SK-N-SH (cell line): Measurements from ENCODE around the gene TNFRSF4.

Experiments used
- FOXM1 ChIP-seq: IDR thresholded peaks from 2 replicates; pipeline ENCODE4 v1.4.0; 2012; ENCODE audit warnings: low read depth, mild to moderate bottlenecking
- JUND ChIP-seq: IDR thresholded peaks from 2 replicates; pipeline ENCODE4 v1.4.0; 2012
- POLR2AphosphoS5 ChIP-seq: IDR thresholded peaks from 2 replicates; pipeline ENCODE4 v1.6.1; 2012; ENCODE audit warnings: low read depth, low read length
- RXRA ChIP-seq: IDR thresholded peaks from 2 replicates; pipeline ENCODE4 v1.4.0; 2012; ENCODE audit warnings: low read depth, mild to moderate bottlenecking, borderline replicate concordance
- SMC3 ChIP-seq: IDR thresholded peaks from 2 replicates; pipeline ENCODE4 v1.6.1; 2012; ENCODE audit warnings: low read depth, low read length, improper control_type of control experiment
- USF2 ChIP-seq: fragments of 150-350 bp; IDR thresholded peaks from 2 replicates; pipeline ENCODE4 v1.6.1; 2017; ENCODE audit warnings: antibody characterized with exemption, low read length, low read depth, borderline replicate concordance
- TF ChIP-seq, protein P1 (sequence below): fragments of 200-600 bp; sonication (generic); IDR thresholded peaks from 2 replicates; pipeline ENCODE4 v1.6.1; 2017; ENCODE audit warnings: antibody characterized with exemption, mild to moderate bottlenecking, moderate library complexity
- TF ChIP-seq, protein P2 (sequence below): IDR thresholded peaks from 2 replicates; pipeline ENCODE4 v1.6.1; 2012; ENCODE audit warnings: mild to moderate bottlenecking, low read depth, low read length, moderate library complexity

- TF ChIP-seq RXRA = no peak
- no peak for TF ChIP-seq JUND
- TF ChIP-seq, protein P1, sequence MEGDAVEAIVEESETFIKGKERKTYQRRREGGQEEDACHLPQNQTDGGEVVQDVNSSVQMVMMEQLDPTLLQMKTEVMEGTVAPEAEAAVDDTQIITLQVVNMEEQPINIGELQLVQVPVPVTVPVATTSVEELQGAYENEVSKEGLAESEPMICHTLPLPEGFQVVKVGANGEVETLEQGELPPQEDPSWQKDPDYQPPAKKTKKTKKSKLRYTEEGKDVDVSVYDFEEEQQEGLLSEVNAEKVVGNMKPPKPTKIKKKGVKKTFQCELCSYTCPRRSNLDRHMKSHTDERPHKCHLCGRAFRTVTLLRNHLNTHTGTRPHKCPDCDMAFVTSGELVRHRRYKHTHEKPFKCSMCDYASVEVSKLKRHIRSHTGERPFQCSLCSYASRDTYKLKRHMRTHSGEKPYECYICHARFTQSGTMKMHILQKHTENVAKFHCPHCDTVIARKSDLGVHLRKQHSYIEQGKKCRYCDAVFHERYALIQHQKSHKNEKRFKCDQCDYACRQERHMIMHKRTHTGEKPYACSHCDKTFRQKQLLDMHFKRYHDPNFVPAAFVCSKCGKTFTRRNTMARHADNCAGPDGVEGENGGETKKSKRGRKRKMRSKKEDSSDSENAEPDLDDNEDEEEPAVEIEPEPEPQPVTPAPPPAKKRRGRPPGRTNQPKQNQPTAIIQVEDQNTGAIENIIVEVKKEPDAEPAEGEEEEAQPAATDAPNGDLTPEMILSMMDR = no peak
- no peak for TF ChIP-seq SMC3
- TF ChIP-seq POLR2AphosphoS5 = no peak
- TF ChIP-seq, protein P2, sequence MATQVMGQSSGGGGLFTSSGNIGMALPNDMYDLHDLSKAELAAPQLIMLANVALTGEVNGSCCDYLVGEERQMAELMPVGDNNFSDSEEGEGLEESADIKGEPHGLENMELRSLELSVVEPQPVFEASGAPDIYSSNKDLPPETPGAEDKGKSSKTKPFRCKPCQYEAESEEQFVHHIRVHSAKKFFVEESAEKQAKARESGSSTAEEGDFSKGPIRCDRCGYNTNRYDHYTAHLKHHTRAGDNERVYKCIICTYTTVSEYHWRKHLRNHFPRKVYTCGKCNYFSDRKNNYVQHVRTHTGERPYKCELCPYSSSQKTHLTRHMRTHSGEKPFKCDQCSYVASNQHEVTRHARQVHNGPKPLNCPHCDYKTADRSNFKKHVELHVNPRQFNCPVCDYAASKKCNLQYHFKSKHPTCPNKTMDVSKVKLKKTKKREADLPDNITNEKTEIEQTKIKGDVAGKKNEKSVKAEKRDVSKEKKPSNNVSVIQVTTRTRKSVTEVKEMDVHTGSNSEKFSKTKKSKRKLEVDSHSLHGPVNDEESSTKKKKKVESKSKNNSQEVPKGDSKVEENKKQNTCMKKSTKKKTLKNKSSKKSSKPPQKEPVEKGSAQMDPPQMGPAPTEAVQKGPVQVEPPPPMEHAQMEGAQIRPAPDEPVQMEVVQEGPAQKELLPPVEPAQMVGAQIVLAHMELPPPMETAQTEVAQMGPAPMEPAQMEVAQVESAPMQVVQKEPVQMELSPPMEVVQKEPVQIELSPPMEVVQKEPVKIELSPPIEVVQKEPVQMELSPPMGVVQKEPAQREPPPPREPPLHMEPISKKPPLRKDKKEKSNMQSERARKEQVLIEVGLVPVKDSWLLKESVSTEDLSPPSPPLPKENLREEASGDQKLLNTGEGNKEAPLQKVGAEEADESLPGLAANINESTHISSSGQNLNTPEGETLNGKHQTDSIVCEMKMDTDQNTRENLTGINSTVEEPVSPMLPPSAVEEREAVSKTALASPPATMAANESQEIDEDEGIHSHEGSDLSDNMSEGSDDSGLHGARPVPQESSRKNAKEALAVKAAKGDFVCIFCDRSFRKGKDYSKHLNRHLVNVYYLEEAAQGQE = no peak
- no peak for TF ChIP-seq FOXM1
- TF ChIP-seq USF2 = no peak
Measured at GRCh38 chr1:1196431-1197187, 17.3 kb downstream of the TNFRSF4 start.
